DND-41 (cell line): ENCODE results near the gene TRRAP.

ENCODE experiments used
- ATAC-seq: fragments of 200-7000 bp; cut with Tn5 transposase; 3 replicates; pipeline ENCODE4 v1.9.1; 2021; ENCODE audit warnings: low read depth; ENCODE audit not compliant: insufficient read depth
- DNase-seq: peaks from one replicate; pipeline ENCODE4 v3.0.0-alpha.2; 2020
- H2AFZ ChIP-seq: 2 replicates; pipeline ENCODE4 v1.6.0; 2012; ENCODE audit warnings: low read depth, low read length
- H3K27ac ChIP-seq: 2 replicates; pipeline ENCODE4 v1.5.1; 2012; ENCODE audit warnings: low read length, inconsistent platforms
- H3K27me3 ChIP-seq: fragments of 200-600 bp; sonication (generic); 2 replicates; pipeline ENCODE4 v1.6.0; 2012; ENCODE audit warnings: low read length, mild to moderate bottlenecking, inconsistent platforms; ENCODE audit not compliant: insufficient read depth, poor library complexity
- H3K36me3 ChIP-seq: 2 replicates; pipeline ENCODE4 v1.5.1; 2012; ENCODE audit warnings: low read length, inconsistent platforms; ENCODE audit not compliant: insufficient read depth
- H3K4me1 ChIP-seq: 2 replicates; pipeline ENCODE4 v1.5.1; 2012; ENCODE audit warnings: mild to moderate bottlenecking, low read length; ENCODE audit not compliant: insufficient read depth
- H3K4me2 ChIP-seq: 2 replicates; pipeline ENCODE4 v1.6.0; 2012; ENCODE audit warnings: mild to moderate bottlenecking, moderate library complexity, low read length, inconsistent platforms; ENCODE audit not compliant: insufficient read depth
- H3K4me3 ChIP-seq, 2 experiments: fragments of 200-600 bp in 1 of 2; shearing (Covaris generic) in 1 of 2; 2 replicates each; pipeline ENCODE4 v1.5.1; 2012 to 2016; ENCODE audit warnings: inconsistent platforms in 2 of 2, low read length in 2 of 2, mild to moderate bottlenecking in 2 of 2, low read depth in 1 of 2, moderate library complexity in 1 of 2
- H3K79me2 ChIP-seq: 2 replicates; pipeline ENCODE4 v1.6.0; 2012; ENCODE audit warnings: low read length, inconsistent platforms; ENCODE audit not compliant: insufficient read depth
- H3K9ac ChIP-seq: 2 replicates; pipeline ENCODE4 v1.6.0; 2012; ENCODE audit warnings: low read depth, mild to moderate bottlenecking, inconsistent platforms, low read length, moderate library complexity
- H3K9me3 ChIP-seq: 2 replicates; pipeline ENCODE4 v1.5.1; 2012; ENCODE audit warnings: low read length, moderate library complexity, mild to moderate bottlenecking, inconsistent platforms; ENCODE audit not compliant: insufficient read depth, severe bottlenecking
- H4K20me1 ChIP-seq: 2 replicates; pipeline ENCODE4 v1.6.0; 2012; ENCODE audit warnings: low read length; ENCODE audit not compliant: insufficient read depth
- EZH2 ChIP-seq: IDR thresholded peaks from 3 replicates; pipeline ENCODE4 v1.6.1; 2012; ENCODE audit warnings: borderline replicate concordance, low read depth, mild to moderate bottlenecking, moderate library complexity, low read length, inconsistent platforms; ENCODE audit not compliant: severe bottlenecking
- TF ChIP-seq, protein P1 (sequence below): IDR thresholded peaks from 2 replicates; pipeline ENCODE4 v1.5.1; 2012; ENCODE audit warnings: borderline replicate concordance, low read length, moderate library complexity, mild to moderate bottlenecking; ENCODE audit not compliant: poor library complexity, severe bottlenecking; ENCODE audit errors: extremely low read depth

TRRAP gene

DNA sequence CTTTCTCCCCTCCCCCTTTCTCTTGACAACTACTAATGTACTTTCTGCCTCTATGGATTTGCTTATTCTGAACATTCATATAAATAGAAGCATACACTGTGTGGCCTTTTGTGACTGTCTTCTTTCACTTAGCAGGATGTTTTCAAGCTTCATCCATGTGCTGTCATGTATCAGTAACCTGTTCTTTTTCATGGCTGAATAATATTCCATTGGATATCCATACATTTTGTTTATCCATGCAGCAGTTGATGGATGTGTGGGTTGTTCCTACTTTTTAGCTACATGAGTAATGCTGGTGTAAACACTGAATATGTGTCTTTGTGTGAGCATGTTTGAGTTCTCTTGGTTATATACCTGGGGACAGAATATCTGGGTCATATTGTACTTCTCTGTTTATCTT is 107.6 kb downstream of the TRRAP start:
- TF ChIP-seq, protein P1, sequence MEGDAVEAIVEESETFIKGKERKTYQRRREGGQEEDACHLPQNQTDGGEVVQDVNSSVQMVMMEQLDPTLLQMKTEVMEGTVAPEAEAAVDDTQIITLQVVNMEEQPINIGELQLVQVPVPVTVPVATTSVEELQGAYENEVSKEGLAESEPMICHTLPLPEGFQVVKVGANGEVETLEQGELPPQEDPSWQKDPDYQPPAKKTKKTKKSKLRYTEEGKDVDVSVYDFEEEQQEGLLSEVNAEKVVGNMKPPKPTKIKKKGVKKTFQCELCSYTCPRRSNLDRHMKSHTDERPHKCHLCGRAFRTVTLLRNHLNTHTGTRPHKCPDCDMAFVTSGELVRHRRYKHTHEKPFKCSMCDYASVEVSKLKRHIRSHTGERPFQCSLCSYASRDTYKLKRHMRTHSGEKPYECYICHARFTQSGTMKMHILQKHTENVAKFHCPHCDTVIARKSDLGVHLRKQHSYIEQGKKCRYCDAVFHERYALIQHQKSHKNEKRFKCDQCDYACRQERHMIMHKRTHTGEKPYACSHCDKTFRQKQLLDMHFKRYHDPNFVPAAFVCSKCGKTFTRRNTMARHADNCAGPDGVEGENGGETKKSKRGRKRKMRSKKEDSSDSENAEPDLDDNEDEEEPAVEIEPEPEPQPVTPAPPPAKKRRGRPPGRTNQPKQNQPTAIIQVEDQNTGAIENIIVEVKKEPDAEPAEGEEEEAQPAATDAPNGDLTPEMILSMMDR, result no peak
- TF ChIP-seq EZH2, result no peak
- H2AFZ ChIP-seq, result no peak overlapping the region
- no peak for DNase-seq
- H3K36me3 ChIP-seq, result peaks cover 96% of the 10 kb centered on the region
- no peak overlapping the region for H3K4me3 ChIP-seq
- no peaks in the 10 kb centered on the region for H3K27me3 ChIP-seq
- no peaks in the 10 kb centered on the region for H3K4me1 ChIP-seq
- H3K9ac ChIP-seq, result no peak overlapping the region
- 0 out of 2 replicates have a peak, but pooled peaks cover 7% of the 10 kb centered on the region for H4K20me1 ChIP-seq
- H3K79me2 ChIP-seq, result no peaks in the 10 kb centered on the region
- ATAC-seq, result no peak
- no peaks in the 10 kb centered on the region for H3K9me3 ChIP-seq
- H3K27ac ChIP-seq, result no peak overlapping the region
- H3K4me2 ChIP-seq, result no peak overlapping the region

DNA sequence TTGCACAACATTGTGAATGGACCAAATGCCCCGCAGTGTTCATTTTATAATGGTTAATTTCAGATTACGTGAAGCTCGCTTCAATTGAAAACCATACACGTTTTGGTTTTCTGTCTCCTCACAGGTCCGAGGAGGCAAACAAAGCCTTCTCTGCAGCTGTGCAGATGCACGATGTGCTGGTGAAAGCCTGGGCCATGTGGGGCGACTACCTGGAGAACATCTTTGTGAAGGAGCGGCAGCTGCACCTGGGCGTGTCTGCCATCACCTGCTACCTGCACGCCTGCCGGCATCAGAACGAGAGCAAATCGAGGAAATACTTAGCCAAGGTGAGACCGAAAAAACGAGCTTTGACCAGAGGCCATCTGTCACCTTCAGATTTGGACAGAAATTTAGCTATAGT is 110.3 kb downstream of the TRRAP start:
- Histone ChIP-seq H3K79me2 (no peaks in the 10 kb centered on the region), H3K36me3 (peaks cover 96% of the 10 kb centered on the region), H3K27ac (no peak overlapping the region), H3K9ac (no peak overlapping the region), H3K4me3 (no peak overlapping the region), H3K4me2 (no peak overlapping the region), H3K4me1 (no peaks in the 10 kb centered on the region), H2AFZ (no peak overlapping the region), H4K20me1 (0 out of 2 replicates have a peak, but pooled peaks cover 3% of the 10 kb centered on the region), H3K27me3 (no peaks in the 10 kb centered on the region), H3K9me3 (no peaks in the 10 kb centered on the region)
- no peak for DNase-seq
- TF ChIP-seq EZH2, result no peak
- TF ChIP-seq, protein P1, result no peak
- ATAC-seq, result no peak

DNA sequence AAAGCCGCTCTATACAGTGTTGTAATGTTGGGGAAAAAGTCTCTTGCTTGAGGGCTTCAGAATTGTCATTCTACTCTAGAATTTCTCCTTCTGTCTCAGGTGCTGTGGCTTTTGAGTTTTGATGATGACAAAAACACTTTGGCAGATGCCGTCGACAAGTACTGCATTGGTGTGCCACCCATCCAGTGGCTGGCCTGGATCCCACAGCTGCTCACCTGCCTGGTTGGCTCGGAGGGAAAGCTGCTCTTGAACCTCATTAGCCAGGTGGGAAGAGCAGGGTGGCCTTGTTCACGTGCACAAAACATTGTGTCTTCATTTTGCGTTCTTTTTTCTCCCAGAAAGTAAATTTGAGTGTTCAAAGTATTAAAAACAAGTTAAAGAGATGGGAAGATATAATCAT is 112.0 kb downstream of the TRRAP start:
- DNase-seq, result no peak
- Histone ChIP-seq H3K4me1 (no peaks in the 10 kb centered on the region), H3K4me3 (no peak overlapping the region), H3K9me3 (no peaks in the 10 kb centered on the region), H3K79me2 (no peaks in the 10 kb centered on the region), H3K4me2 (no peak overlapping the region), H4K20me1 (0 out of 2 replicates have a peak, but pooled peaks cover 3% of the 10 kb centered on the region), H3K9ac (no peak overlapping the region), H2AFZ (no peak overlapping the region), H3K36me3 (peaks cover 96% of the 10 kb centered on the region), H3K27ac (no peak overlapping the region), H3K27me3 (no peaks in the 10 kb centered on the region)
- TF ChIP-seq, protein P1, result no peak
- no peak for TF ChIP-seq EZH2
- no peak for ATAC-seq

DNA sequence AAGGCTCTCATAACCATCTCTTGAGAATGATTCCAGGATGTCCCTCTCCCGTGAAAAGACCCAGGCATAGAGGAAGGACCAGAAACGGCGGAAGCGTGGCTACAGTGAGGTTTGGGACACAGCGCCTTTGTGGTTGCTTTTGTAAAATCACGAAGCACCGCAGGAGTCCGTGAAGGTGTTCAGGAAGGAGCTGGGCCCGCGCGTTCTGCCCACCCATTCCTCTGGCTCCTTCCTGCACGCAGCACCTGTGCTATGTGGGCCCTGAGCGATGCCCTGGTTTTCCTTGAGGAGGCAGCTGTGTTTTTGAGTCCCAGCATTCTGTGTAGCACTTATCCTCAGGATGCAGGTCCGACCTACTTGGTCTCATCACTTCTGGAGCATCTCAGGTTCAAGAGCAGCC is 112.8 kb downstream of the TRRAP start:
- DNase-seq (no peak), ATAC-seq (no peak)
- no peak for TF ChIP-seq EZH2
- TF ChIP-seq, protein P1, result no peak
- H3K4me2 ChIP-seq, result no peak overlapping the region
- no peak overlapping the region for H3K9ac ChIP-seq
- no peaks in the 10 kb centered on the region for H3K9me3 ChIP-seq
- no peak overlapping the region for H3K4me3 ChIP-seq
- H4K20me1 ChIP-seq, result peaks cover 7% of the 10 kb centered on the region; the same call in 1 of the 2 replicates
- H2AFZ ChIP-seq, result no peak overlapping the region
- no peaks in the 10 kb centered on the region for H3K4me1 ChIP-seq
- peaks cover 96% of the 10 kb centered on the region for H3K36me3 ChIP-seq
- H3K27ac ChIP-seq, result no peak overlapping the region
- no peaks in the 10 kb centered on the region for H3K79me2 ChIP-seq
- no peaks in the 10 kb centered on the region for H3K27me3 ChIP-seq
